Measurements from ENCODE around the gene MX2. TPM values are rescaled to one million over a fixed set of nuclear protein-coding genes. Genes with fewer than 3 reads are reported as not detected.

The MX2 gene
- total and polyA plus RNA-seq, 5 donors from 2014 or later: 34.8 to 119 (median 49.2) TPM

- Histone ChIP-seq H3K4me1 (ENCODE audit: control insufficient read depth, insufficient read depth, low read length, poor library complexity, severe bottlenecking) (peaks cover 39% of the 10 kb centered on the region), H3K9me3 (ENCODE audit: control insufficient read depth in 2 of 2, low read length in 2 of 2) (no peaks in the 10 kb centered on the region), H3K36me3 (ENCODE audit: control insufficient read depth, insufficient read depth, low read length) (peaks cover 26% of the 10 kb centered on the region), H3K27ac (ENCODE audit: insufficient read depth, low read length, poor library complexity, severe bottlenecking) (no peak overlapping the region), H3K4me3 (ENCODE audit: low read depth, low read length) (no peak overlapping the region), H3K27me3 (ENCODE audit: control insufficient read depth, insufficient read depth, low read length) (no peaks in the 10 kb centered on the region)
- Mint-ChIP-seq H3K27me3 (no peaks in the 10 kb centered on the region), H3K4me3 (peak overlapping the region in 2 of 4 donors; percentile 22 to 75), H3K9me3 (no peaks in the 10 kb centered on the region), H3K4me1 (peaks cover 11 to 60% (median 32%) of the 10 kb centered on the region in 4 donors), H3K36me3 (peaks cover 29% of the 10 kb centered on the region), H3K27ac (peak overlapping the region in 2 of 3 donors; percentile 38 to 86)
- DNase-seq: no peak
- ATAC-seq (ENCODE audit: low read depth in 2 of 2): no peak
Observed at GRCh38 chr21:41373253-41373652, 11.4 kb downstream of the MX2 start.

- H3K36me3 ChIP-seq (ENCODE audit: control insufficient read depth, insufficient read depth, low read length): peaks cover 28% of the 10 kb centered on the region
- peaks cover 29% of the 10 kb centered on the region for H3K36me3 Mint-ChIP-seq
Observed at GRCh38 chr21:41373763-41374162, 11.9 kb downstream of the MX2 start.

GRCh38 chr21:41374177-41374712 lies 12.4 kb downstream of the MX2 start:
- Mint-ChIP-seq H3K4me1 (peaks cover 11 to 50% (median 27%) of the 10 kb centered on the region in 4 donors), H3K9me3 (no peaks in the 10 kb centered on the region), H3K27me3 (no peaks in the 10 kb centered on the region), H3K4me3 (peak overlapping the region in 1 of 4 donors; percentile 56), H3K27ac (peak overlapping the region in 1 of 3 donors; percentile 7), H3K36me3 (peaks cover 29% of the 10 kb centered on the region)
- H3K36me3 ChIP-seq (ENCODE audit: control insufficient read depth, insufficient read depth, low read length): peaks cover 32% of the 10 kb centered on the region
- H3K4me3 ChIP-seq (ENCODE audit: low read depth, low read length): no peak overlapping the region
- peaks cover 29% of the 10 kb centered on the region for H3K4me1 ChIP-seq (ENCODE audit: control insufficient read depth, insufficient read depth, low read length, poor library complexity, severe bottlenecking)
- H3K27ac ChIP-seq (ENCODE audit: insufficient read depth, low read length, poor library complexity, severe bottlenecking): no peak overlapping the region
- no peaks in the 10 kb centered on the region for H3K9me3 ChIP-seq (ENCODE audit: control insufficient read depth in 2 of 2, low read length in 2 of 2)
- H3K27me3 ChIP-seq (ENCODE audit: control insufficient read depth, insufficient read depth, low read length): no peaks in the 10 kb centered on the region
- DNase-seq: no peak
- ATAC-seq (ENCODE audit: low read depth in 2 of 2): no peak

More at GRCh38 chr21:41373763-41374162, 11.9 kb downstream of the MX2 start:
- Histone ChIP-seq H3K9me3 (ENCODE audit: control insufficient read depth in 2 of 2, low read length in 2 of 2) (no peaks in the 10 kb centered on the region), H3K27me3 (ENCODE audit: control insufficient read depth, insufficient read depth, low read length) (no peaks in the 10 kb centered on the region), H3K4me1 (ENCODE audit: control insufficient read depth, insufficient read depth, low read length, poor library complexity, severe bottlenecking) (peaks cover 34% of the 10 kb centered on the region), H3K27ac (ENCODE audit: insufficient read depth, low read length, poor library complexity, severe bottlenecking) (no peak overlapping the region), H3K4me3 (ENCODE audit: low read depth, low read length) (no peak overlapping the region)
- Mint-ChIP-seq H3K9me3 (no peaks in the 10 kb centered on the region), H3K4me3 (peak overlapping the region in 1 of 4 donors; percentile 75), H3K27ac (no peak overlapping the region), H3K27me3 (no peaks in the 10 kb centered on the region), H3K4me1 (peaks cover 11 to 55% (median 27%) of the 10 kb centered on the region in 4 donors)
- DNase-seq (no peak), ATAC-seq (ENCODE audit: low read depth in 2 of 2) (no peak)

- H3K4me1 ChIP-seq (ENCODE audit: control insufficient read depth, insufficient read depth, low read length, poor library complexity, severe bottlenecking): peaks cover 24% of the 10 kb centered on the region
- no peak overlapping the region for H3K4me3 ChIP-seq (ENCODE audit: low read depth, low read length)
- peaks cover 9 to 44% (median 23%) of the 10 kb centered on the region in 4 donors for H3K4me1 Mint-ChIP-seq
- no peak for ATAC-seq (ENCODE audit: low read depth in 2 of 2)
- peak overlapping the region in 2 of 3 donors; percentile 84 to 93 for H3K27ac Mint-ChIP-seq
- DNase-seq: no peak
- peaks cover 29% of the 10 kb centered on the region for H3K36me3 Mint-ChIP-seq
- no peaks in the 10 kb centered on the region for H3K9me3 ChIP-seq (ENCODE audit: control insufficient read depth in 2 of 2, low read length in 2 of 2)
- H3K4me3 Mint-ChIP-seq: peak overlapping the region in 2 of 4 donors; percentile 51 to 56
- H3K27me3 Mint-ChIP-seq: no peaks in the 10 kb centered on the region
- H3K27me3 ChIP-seq (ENCODE audit: control insufficient read depth, insufficient read depth, low read length): no peaks in the 10 kb centered on the region
- H3K36me3 ChIP-seq (ENCODE audit: control insufficient read depth, insufficient read depth, low read length): peaks cover 37% of the 10 kb centered on the region
- no peaks in the 10 kb centered on the region for H3K9me3 Mint-ChIP-seq
- H3K27ac ChIP-seq (ENCODE audit: insufficient read depth, low read length, poor library complexity, severe bottlenecking): no peak overlapping the region
Observed at GRCh38 chr21:41374867-41375533, 13.2 kb downstream of the MX2 start.

- Histone ChIP-seq H3K27me3 (ENCODE audit: control insufficient read depth, insufficient read depth, low read length) (no peaks in the 10 kb centered on the region), H3K4me3 (ENCODE audit: low read depth, low read length) (no peak overlapping the region), H3K4me1 (ENCODE audit: control insufficient read depth, insufficient read depth, low read length, poor library complexity, severe bottlenecking) (peaks cover 16% of the 10 kb centered on the region), H3K27ac (ENCODE audit: insufficient read depth, low read length, poor library complexity, severe bottlenecking) (no peak overlapping the region), H3K9me3 (ENCODE audit: control insufficient read depth in 2 of 2, low read length in 2 of 2) (no peaks in the 10 kb centered on the region), H3K36me3 (ENCODE audit: control insufficient read depth, insufficient read depth, low read length) (peaks cover 46% of the 10 kb centered on the region)
- no peak for DNase-seq
- H3K4me1 Mint-ChIP-seq: peaks cover under 1 to 35% (median 14%) of the 10 kb centered on the region in 4 donors
- no peak overlapping the region for H3K27ac Mint-ChIP-seq
- H3K36me3 Mint-ChIP-seq: peaks cover 34% of the 10 kb centered on the region
- peak overlapping the region in 1 of 4 donors; percentile 7 for H3K4me3 Mint-ChIP-seq
- no peaks in the 10 kb centered on the region for H3K27me3 Mint-ChIP-seq
- no peaks in the 10 kb centered on the region for H3K9me3 Mint-ChIP-seq
- ATAC-seq (ENCODE audit: low read depth in 2 of 2): no peak
Observed at GRCh38 chr21:41375875-41376274, 14.0 kb downstream of the MX2 start.

DNA sequence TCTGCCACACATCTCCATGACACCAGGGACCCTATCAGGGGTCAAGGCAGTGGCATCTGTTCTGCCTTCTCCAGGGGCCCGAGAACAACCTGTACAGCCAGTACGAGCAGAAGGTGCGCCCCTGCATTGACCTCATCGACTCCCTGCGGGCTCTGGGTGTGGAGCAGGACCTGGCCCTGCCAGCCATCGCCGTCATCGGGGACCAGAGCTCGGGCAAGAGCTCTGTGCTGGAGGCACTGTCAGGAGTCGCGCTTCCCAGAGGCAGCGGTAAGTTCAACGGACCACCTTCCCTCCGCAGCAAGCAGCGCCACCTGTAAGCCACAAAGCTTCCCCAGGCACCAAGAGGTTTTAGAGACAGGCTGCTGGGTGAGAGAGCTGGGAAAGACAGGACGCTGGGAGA lies 15.9 kb downstream of the MX2 start:
- no peaks in the 10 kb centered on the region for H3K9me3 ChIP-seq (ENCODE audit: control insufficient read depth in 2 of 2, low read length in 2 of 2)
- no peak for DNase-seq
- H3K36me3 ChIP-seq (ENCODE audit: control insufficient read depth, insufficient read depth, low read length): peaks cover 58% of the 10 kb centered on the region
- ATAC-seq (ENCODE audit: low read depth in 2 of 2): no peak
- no peaks in the 10 kb centered on the region for H3K9me3 Mint-ChIP-seq
- H3K27ac ChIP-seq (ENCODE audit: insufficient read depth, low read length, poor library complexity, severe bottlenecking): no peak overlapping the region
- H3K4me3 Mint-ChIP-seq: no peak overlapping the region
- peaks cover 2% of the 10 kb centered on the region for H3K4me1 ChIP-seq (ENCODE audit: control insufficient read depth, insufficient read depth, low read length, poor library complexity, severe bottlenecking)
- no peaks in the 10 kb centered on the region for H3K27me3 Mint-ChIP-seq
- peaks cover 42% of the 10 kb centered on the region for H3K36me3 Mint-ChIP-seq
- H3K27ac Mint-ChIP-seq: peak overlapping the region in 1 of 3 donors; percentile 79
- H3K27me3 ChIP-seq (ENCODE audit: control insufficient read depth, insufficient read depth, low read length): no peaks in the 10 kb centered on the region
- no peak overlapping the region for H3K4me3 ChIP-seq (ENCODE audit: low read depth, low read length)
- peaks cover 0 to 19% (median 2%) of the 10 kb centered on the region in 4 donors for H3K4me1 Mint-ChIP-seq

GRCh38 chr21:41378849-41379248 lies 17.0 kb downstream of the MX2 start:
- DNase-seq: no peak
- Histone ChIP-seq H3K9me3 (ENCODE audit: control insufficient read depth in 2 of 2, low read length in 2 of 2) (no peaks in the 10 kb centered on the region), H3K4me1 (ENCODE audit: control insufficient read depth, insufficient read depth, low read length, poor library complexity, severe bottlenecking) (peaks cover under 1% of the 10 kb centered on the region), H3K27me3 (ENCODE audit: control insufficient read depth, insufficient read depth, low read length) (no peaks in the 10 kb centered on the region), H3K4me3 (ENCODE audit: low read depth, low read length) (no peak overlapping the region), H3K36me3 (ENCODE audit: control insufficient read depth, insufficient read depth, low read length) (peaks cover 65% of the 10 kb centered on the region), H3K27ac (ENCODE audit: insufficient read depth, low read length, poor library complexity, severe bottlenecking) (no peak overlapping the region)
- Mint-ChIP-seq H3K27me3 (no peaks in the 10 kb centered on the region), H3K27ac (no peak overlapping the region), H3K4me3 (no peak overlapping the region), H3K36me3 (peaks cover 40% of the 10 kb centered on the region), H3K9me3 (no peaks in the 10 kb centered on the region), H3K4me1 (peaks cover 0 to 11% (median 2%) of the 10 kb centered on the region in 4 donors)
- ATAC-seq (ENCODE audit: low read depth in 2 of 2): no peak

- H3K4me3 Mint-ChIP-seq: no peak overlapping the region
- no peak for DNase-seq
Observed at GRCh38 chr21:41379901-41380300, 18.1 kb downstream of the MX2 start.

More at GRCh38 chr21:41379901-41380300, 18.1 kb downstream of the MX2 start:
- Histone ChIP-seq H3K4me3 (ENCODE audit: low read depth, low read length) (no peak overlapping the region), H3K27ac (ENCODE audit: insufficient read depth, low read length, poor library complexity, severe bottlenecking) (no peak overlapping the region), H3K27me3 (ENCODE audit: control insufficient read depth, insufficient read depth, low read length) (no peaks in the 10 kb centered on the region), H3K9me3 (ENCODE audit: control insufficient read depth in 2 of 2, low read length in 2 of 2) (no peaks in the 10 kb centered on the region), H3K4me1 (ENCODE audit: control insufficient read depth, insufficient read depth, low read length, poor library complexity, severe bottlenecking) (no peaks in the 10 kb centered on the region), H3K36me3 (ENCODE audit: control insufficient read depth, insufficient read depth, low read length) (peaks cover 69% of the 10 kb centered on the region)
- ATAC-seq (ENCODE audit: low read depth in 2 of 2): no peak
- H3K4me1 Mint-ChIP-seq: peaks cover 0 to 8% (median 2%) of the 10 kb centered on the region in 4 donors
- H3K9me3 Mint-ChIP-seq: no peaks in the 10 kb centered on the region
- no peaks in the 10 kb centered on the region for H3K27me3 Mint-ChIP-seq
- no peak overlapping the region for H3K27ac Mint-ChIP-seq
- peaks cover 42% of the 10 kb centered on the region for H3K36me3 Mint-ChIP-seq

Measured in CD4-positive, CD25-positive, alpha-beta regulatory T cell (primary cell).